HEK293 (cell line): Measurements from ENCODE around the gene ZBTB20.
A peak's percentile ranks its signal among the peaks of the same experiment; 100 is the strongest.

Source experiments
- CTCF ChIA-PET: fragments of 350-600 bp; formaldehyde crosslinking; extraction: SDS; loops from one replicate; lab custom pipeline; 2021; ENCODE audit warnings: antibody characterized with exemption; lab: Yijun Ruan, JAX
- POLR2A ChIA-PET: fragments of 300-600 bp; formaldehyde crosslinking; extraction: SDS; loops from one replicate; lab custom pipeline; 2020; ENCODE audit warnings: antibody characterized with exemption, inconsistent platforms; lab: Yijun Ruan, JAX
- H3K27ac ChIP-seq: fragments of 200-500 bp; sonication (Bioruptor generic); 2 replicates; pipeline ENCODE4 v1.5.1; 2014; ENCODE audit warnings: low read depth, low read length, control low read depth, inconsistent platforms; ENCODE audit errors: extremely low read depth
- H3K36me3 ChIP-seq, 2 experiments: fragments of 200-500 bp in 1 of 2; sonication (Bioruptor generic) in 1 of 2; 1 replicate in 1 of 2; 2 replicates in 1 of 2; pipeline ENCODE4 v1.5.1; 2014 to 2017; ENCODE audit warnings: inconsistent platforms in 2 of 2, low read length in 2 of 2; ENCODE audit not compliant: control insufficient read depth in 2 of 2, insufficient read depth in 1 of 2
- H3K4me1 ChIP-seq: fragments of 200-500 bp; sonication (Bioruptor generic); 2 replicates; pipeline ENCODE4 v1.5.1; 2014; ENCODE audit warnings: mild to moderate bottlenecking, low read length, inconsistent platforms; ENCODE audit not compliant: control insufficient read depth, insufficient read depth
- H3K4me3 ChIP-seq: 2 replicates; pipeline ENCODE4 v1.5.1; 2011; ENCODE audit warnings: low read depth, mild to moderate bottlenecking, control low read depth, low read length, moderate library complexity
- H3K9me3 ChIP-seq: fragments of 200-500 bp; sonication (Bioruptor generic); 2 replicates; pipeline ENCODE4 v1.5.1; 2014; ENCODE audit warnings: low read depth, low read length, inconsistent platforms; ENCODE audit not compliant: control insufficient read depth, insufficient read depth
- KLF10 ChIP-seq: fragments of 450-650 bp; IDR thresholded peaks from 2 replicates; pipeline ENCODE4 v1.5.1; 2018; ENCODE audit warnings: missing biosample characterization, mild to moderate bottlenecking, missing genetic modification characterization
- PRDM1 ChIP-seq: fragments of 450-650 bp; formaldehyde crosslinking; IDR thresholded peaks from 2 replicates; pipeline ENCODE4; 2016; ENCODE audit warnings: missing biosample characterization, missing genetic modification characterization
- PRDM2 ChIP-seq: fragments of 450-650 bp; formaldehyde crosslinking; IDR thresholded peaks from 2 replicates; pipeline ENCODE4 v1.5.1; 2016; ENCODE audit warnings: missing biosample characterization, missing genetic modification characterization, borderline replicate concordance
- SCRT2 ChIP-seq: fragments of 450-650 bp; formaldehyde crosslinking; IDR thresholded peaks from 2 replicates; pipeline ENCODE4 v1.5.1; 2016; ENCODE audit warnings: missing biosample characterization, missing genetic modification characterization
- SP3 ChIP-seq: fragments of 450-650 bp; formaldehyde crosslinking; IDR thresholded peaks from 2 replicates; pipeline ENCODE4 v1.5.1; 2016; ENCODE audit warnings: missing biosample characterization, missing genetic modification characterization
- ZBTB20 ChIP-seq: fragments of 450-650 bp; formaldehyde crosslinking; IDR thresholded peaks from 2 replicates; pipeline ENCODE4 v1.5.1; 2016; ENCODE audit warnings: missing biosample characterization, missing genetic modification characterization
- ZNF112 ChIP-seq: fragments of 450-650 bp; formaldehyde crosslinking; IDR thresholded peaks from 2 replicates; pipeline ENCODE4 v1.5.0; 2017; ENCODE audit warnings: missing biosample characterization, missing genetic modification characterization
- ZNF223 ChIP-seq: fragments of 450-650 bp; formaldehyde crosslinking; IDR thresholded peaks from 2 replicates; pipeline ENCODE4 v1.5.1; 2016; ENCODE audit warnings: missing biosample characterization, missing genetic modification characterization
- ZNF335 ChIP-seq: fragments of 450-650 bp; formaldehyde crosslinking; conservative IDR thresholded peaks from 2 replicates; pipeline ENCODE4 v1.5.1; 2016; ENCODE audit warnings: missing biosample characterization, missing genetic modification characterization
- ZNF37A ChIP-seq: fragments of 450-650 bp; IDR thresholded peaks from 2 replicates; pipeline ENCODE4 v1.5.1; 2018; ENCODE audit warnings: missing biosample characterization, missing genetic modification characterization
- ZNF449 ChIP-seq: fragments of 450-650 bp; formaldehyde crosslinking; IDR thresholded peaks from 2 replicates; pipeline ENCODE4 v1.5.1; 2017; ENCODE audit warnings: missing biosample characterization, mild to moderate bottlenecking, missing genetic modification characterization, moderate library complexity
- ZNF510 ChIP-seq: fragments of 450-650 bp; formaldehyde crosslinking; IDR thresholded peaks from 2 replicates; pipeline ENCODE4 v1.5.1; 2018; ENCODE audit warnings: mild to moderate bottlenecking, missing genetic modification characterization, missing biosample characterization; ENCODE audit not compliant: insufficient replicate concordance
- ZNF600 ChIP-seq: fragments of 450-650 bp; formaldehyde crosslinking; IDR thresholded peaks from 2 replicates; pipeline ENCODE4 v1.5.1; 2016; ENCODE audit warnings: missing biosample characterization, missing genetic modification characterization
- ZSCAN23 ChIP-seq: fragments of 450-650 bp; formaldehyde crosslinking; IDR thresholded peaks from 2 replicates; pipeline ENCODE4 v1.5.1; 2016; ENCODE audit warnings: missing biosample characterization, missing genetic modification characterization
- TF ChIP-seq, protein P1 (sequence below): fragments of 450-650 bp; formaldehyde crosslinking; IDR thresholded peaks from 2 replicates; pipeline ENCODE4 v1.5.1; 2016; ENCODE audit warnings: missing biosample characterization, missing genetic modification characterization
- TF ChIP-seq, protein P2 (sequence below): fragments of 450-650 bp; formaldehyde crosslinking; IDR thresholded peaks from 2 replicates; pipeline ENCODE4 v1.5.1; 2016; ENCODE audit warnings: missing biosample characterization, missing genetic modification characterization, borderline replicate concordance

Gene ZBTB20

DNA sequence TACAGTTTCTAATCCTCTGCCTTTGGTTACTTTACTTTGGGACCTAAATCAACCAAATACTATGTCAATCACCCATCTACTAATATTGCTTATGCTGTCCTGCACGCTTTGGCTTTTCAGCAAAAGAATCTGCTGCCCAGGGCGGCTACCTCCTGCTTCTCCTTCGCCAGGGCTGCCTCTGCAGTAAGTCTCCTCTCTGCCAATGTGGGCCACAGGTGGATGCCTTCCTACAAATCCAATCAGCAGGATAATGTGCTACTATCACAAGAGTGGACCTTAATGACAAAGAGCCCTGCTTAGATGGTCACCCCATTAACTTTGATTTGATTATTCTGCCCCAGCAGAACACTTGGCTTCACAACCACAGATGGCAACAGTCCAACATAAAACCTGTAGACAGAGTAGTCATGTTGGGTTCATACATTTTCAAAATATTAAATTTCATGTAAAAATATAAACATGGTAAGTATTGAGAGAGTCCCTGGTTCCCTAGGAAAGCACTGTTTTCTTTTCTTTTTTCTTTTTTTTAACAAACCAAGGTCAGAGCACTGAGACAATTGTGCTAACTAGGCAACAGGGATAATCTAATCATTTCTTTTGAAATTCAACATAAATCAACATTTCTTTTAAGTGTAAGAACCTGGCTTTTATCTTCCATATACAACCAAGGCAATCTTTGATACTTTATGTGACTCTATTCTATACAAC lies 298.3 kb downstream of the ZBTB20 start (continued):
- TF ChIP-seq ZNF223 (tag by site-specific recombination) (no peak), ZBTB20 (tag by site-specific recombination) (no peak)
- TF ChIP-seq, protein P1, sequence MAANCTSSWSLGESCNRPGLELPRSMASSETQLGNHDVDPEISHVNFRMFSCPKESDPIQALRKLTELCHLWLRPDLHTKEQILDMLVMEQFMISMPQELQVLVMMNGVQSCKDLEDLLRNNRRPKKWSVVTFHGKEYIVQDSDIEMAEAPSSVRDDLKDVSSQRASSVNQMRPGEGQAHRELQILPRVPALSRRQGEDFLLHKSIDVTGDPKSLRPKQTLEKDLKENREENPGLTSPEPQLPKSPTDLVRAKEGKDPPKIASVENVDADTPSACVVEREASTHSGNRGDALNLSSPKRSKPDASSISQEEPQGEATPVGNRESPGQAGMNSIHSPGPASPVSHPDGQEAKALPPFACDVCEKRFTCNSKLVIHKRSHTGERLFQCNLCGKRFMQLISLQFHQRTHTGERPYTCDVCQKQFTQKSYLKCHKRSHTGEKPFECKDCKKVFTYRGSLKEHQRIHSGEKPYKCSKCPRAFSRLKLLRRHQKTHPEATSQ (tag by site-specific recombination): no peak

DNA sequence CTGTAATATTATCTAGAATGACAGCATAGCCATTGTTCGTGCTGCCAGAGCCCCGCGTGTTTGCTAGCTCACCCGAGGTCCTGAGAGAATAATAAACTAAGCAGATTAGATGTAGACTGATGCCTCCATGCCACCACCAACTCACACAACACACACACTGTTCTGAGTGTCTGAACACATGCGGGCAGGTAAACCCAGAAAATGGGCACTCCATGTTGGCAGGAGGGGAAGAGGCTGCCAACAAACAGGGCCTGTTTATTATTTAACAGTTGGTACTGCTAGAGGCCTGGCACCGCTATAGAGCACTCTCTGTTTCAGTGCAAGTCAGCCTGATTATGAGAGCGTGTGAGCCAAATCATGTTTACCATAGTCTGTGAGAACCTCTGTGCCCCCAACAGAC lies 299.0 kb downstream of the ZBTB20 start:
- no peaks in the 10 kb centered on the region for H3K4me1 ChIP-seq
- H3K9me3 ChIP-seq: no peaks in the 10 kb centered on the region
- ChIA-PET POLR2A (no interaction called here), CTCF (no interaction called here)
- no peak for TF ChIP-seq PRDM1 (tag by site-specific recombination)
- TF ChIP-seq ZNF335 (tag by site-specific recombination): 0 out of 2 replicates have a peak, but pooled peaks have one; percentile 12
- no peak overlapping the region for H3K27ac ChIP-seq
- H3K36me3 ChIP-seq: no peaks in the 10 kb centered on the region
- H3K4me3 ChIP-seq: no peak overlapping the region

DNA sequence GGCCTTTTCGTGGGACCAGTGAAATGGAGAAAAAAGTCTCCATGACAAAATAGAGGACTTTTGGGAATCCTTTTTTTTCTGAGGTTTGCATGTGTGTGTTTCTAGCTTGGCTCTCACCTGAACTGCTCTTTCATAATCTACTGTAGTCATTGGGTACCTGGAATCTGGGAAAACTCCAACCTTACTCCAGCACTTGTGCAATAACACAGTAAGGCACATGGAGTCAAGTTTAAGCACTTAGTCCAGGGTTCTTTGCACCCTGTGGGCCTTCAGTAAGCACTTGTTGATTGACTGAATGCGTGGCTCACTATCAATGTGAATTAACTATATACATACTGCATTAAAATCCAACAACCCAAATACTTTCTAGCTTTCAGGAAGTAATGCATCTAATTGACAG lies 299.5 kb downstream of the ZBTB20 start:
- Histone ChIP-seq H3K27ac (no peak overlapping the region), H3K36me3 (no peaks in the 10 kb centered on the region), H3K4me3 (no peak overlapping the region), H3K9me3 (no peaks in the 10 kb centered on the region), H3K4me1 (no peaks in the 10 kb centered on the region)
- no peak for TF ChIP-seq ZNF37A
- 0 out of 2 replicates have a peak, but pooled peaks have one; percentile 20 for TF ChIP-seq SCRT2 (tag by site-specific recombination)
- ChIA-PET POLR2A (no interaction called here), CTCF (no interaction called here)

GRCh38 chr3:114846779-114847178 lies 300.3 kb downstream of the ZBTB20 start:
- H3K27ac ChIP-seq: no peak overlapping the region
- TF ChIP-seq ZNF37A (no peak), ZNF112 (tag by site-specific recombination) (no peak)
- H3K4me1 ChIP-seq: no peaks in the 10 kb centered on the region
- H3K9me3 ChIP-seq: no peaks in the 10 kb centered on the region
- ChIA-PET CTCF (no interaction called here), POLR2A (no interaction called here)
- no peaks in the 10 kb centered on the region for H3K36me3 ChIP-seq
- H3K4me3 ChIP-seq: no peak overlapping the region

DNA sequence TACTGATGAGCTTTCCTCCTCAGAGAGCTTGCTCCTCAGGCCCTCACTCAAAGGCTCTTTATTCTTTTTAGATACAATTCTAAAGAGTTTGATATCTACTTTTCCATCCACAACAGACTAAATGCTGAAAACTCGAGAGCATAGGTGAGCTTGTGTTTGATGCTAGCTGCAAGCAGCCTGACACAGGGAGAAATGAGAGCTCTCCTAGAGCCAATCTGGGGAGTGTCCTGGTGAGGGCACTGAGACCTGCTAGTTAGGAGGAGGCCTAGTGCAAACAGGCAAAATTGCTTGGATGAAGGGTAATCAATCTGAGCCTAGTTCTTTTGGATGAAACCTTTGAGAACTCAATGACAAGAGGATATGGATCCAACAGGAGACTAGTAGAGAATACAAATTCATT lies 300.8 kb downstream of the ZBTB20 start:
- POLR2A ChIA-PET: no interaction called here
- TF ChIP-seq ZNF449 (tag by site-specific recombination) (no peak), ZNF600 (tag by site-specific recombination) (no peak), ZSCAN23 (tag by site-specific recombination) (no peak), PRDM2 (tag by site-specific recombination) (no peak), ZNF510 (tag by site-specific recombination) (no peak), SP3 (no peak), KLF10 (tag by site-specific recombination) (no peak)
- TF ChIP-seq, protein P2, sequence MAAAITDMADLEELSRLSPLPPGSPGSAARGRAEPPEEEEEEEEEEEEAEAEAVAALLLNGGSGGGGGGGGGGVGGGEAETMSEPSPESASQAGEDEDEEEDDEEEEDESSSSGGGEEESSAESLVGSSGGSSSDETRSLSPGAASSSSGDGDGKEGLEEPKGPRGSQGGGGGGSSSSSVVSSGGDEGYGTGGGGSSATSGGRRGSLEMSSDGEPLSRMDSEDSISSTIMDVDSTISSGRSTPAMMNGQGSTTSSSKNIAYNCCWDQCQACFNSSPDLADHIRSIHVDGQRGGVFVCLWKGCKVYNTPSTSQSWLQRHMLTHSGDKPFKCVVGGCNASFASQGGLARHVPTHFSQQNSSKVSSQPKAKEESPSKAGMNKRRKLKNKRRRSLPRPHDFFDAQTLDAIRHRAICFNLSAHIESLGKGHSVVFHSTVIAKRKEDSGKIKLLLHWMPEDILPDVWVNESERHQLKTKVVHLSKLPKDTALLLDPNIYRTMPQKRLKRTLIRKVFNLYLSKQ (tag by site-specific recombination): no peak

More for the DNA sequence above, 300.8 kb downstream of the ZBTB20 start:
- no peaks in the 10 kb centered on the region for H3K36me3 ChIP-seq
- CTCF ChIA-PET: no interaction called here
- no peaks in the 10 kb centered on the region for H3K9me3 ChIP-seq
- no peaks in the 10 kb centered on the region for H3K4me1 ChIP-seq
- no peak overlapping the region for H3K4me3 ChIP-seq
- H3K27ac ChIP-seq: no peak overlapping the region
